ENCODE results near the gene VEZF1.

The VEZF1 gene

GRCh38 chr17:57928928-57929327, 59.1 kb downstream of the VEZF1 start:
- DNase-seq (ENCODE audit: low read depth, low spot score): no peak

DNA sequence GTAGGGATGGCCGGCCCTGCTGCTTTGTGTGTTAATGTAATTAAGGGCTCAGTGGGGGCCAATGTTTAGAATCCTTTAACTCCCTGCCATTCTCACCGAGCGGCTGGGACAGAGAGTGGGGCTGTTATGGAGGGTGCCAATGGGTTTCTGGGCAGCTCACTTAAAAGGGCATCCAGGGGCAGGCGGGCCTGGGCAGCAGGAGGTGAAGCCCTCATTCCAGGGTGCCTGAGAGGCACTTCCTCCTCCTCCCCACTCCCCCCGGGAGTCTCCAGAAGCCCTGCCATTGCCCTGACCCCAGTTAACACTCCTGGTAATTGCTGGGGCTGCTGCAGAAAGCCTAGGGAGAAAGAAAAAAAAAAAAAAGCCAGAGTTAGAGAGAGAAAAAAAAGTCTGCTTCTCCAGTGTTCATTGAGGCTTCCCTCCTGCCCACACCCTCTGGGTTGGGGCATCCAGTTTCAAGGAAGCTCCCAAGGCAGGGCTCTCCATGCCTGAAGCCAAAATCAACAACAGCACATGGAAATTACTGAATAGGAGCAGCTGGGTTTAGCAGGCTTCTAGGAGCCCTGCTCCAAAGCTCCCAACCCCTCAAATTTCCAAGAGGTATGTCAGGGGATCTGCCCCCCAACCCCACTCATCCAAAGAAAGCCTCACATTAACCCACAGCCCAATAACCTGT, 60.9 kb downstream of the VEZF1 start:
- no peak for DNase-seq (ENCODE audit: low read depth, low spot score)

- DNase-seq (ENCODE audit: low read depth, low spot score): no peak
Observed at GRCh38 chr17:57926723-57927047, 61.4 kb downstream of the VEZF1 start.

DNA sequence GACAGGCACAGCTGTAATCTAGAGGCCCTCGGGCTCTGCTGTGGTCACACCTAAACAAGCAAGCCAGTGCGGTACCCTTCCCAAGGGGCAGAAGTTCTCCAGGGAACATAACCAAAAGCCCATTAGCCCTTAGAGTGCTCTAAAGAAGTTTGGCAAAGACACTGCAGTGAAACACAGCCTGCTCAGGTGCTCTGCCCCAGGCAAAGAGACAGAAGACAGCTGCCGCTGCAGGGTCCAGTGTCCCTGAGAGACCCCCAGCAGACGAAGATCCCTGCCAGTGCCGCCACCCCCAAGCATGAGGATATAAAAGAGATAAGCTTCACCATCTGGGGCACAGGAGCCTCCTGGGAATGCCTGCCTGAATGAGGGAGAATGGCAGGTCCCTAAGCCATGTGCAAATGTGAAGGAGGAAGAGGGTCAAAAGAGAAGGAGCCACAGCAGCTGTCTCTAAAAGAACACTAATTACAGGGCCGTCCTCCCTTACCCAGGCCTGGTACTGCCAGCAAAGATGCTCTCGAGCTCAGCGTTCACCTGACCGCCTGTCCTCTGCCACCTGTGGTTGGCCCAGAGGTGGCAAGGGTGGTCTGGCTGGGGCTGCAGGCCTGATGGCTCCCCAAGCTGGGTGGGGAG, 62.6 kb downstream of the VEZF1 start:
- DNase-seq (ENCODE audit: low read depth, low spot score): no peak

DNA sequence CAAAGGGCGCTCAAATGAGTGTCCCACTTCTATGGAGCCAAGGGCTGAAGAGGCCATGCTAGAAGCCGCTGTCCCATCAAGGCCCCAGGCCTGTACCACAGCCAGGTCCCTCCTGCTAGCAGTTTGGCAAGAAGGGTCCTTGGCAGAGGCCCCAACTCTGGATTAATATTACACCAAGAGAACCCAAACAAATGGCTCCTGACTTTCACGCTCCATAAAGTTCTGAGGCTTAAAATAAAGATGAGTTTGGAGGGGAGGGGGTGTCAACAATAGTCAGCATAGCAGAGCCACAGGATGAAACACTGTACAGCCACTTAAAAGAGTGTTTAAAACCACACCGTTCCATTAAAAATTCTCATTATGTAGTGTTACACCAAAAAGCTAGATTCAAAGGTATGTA, 63.4 kb downstream of the VEZF1 start:
- DNase-seq (ENCODE audit: low read depth, low spot score): no peak
